ENCODE data around the gene PCIF1.

Gene PCIF1

DNA sequence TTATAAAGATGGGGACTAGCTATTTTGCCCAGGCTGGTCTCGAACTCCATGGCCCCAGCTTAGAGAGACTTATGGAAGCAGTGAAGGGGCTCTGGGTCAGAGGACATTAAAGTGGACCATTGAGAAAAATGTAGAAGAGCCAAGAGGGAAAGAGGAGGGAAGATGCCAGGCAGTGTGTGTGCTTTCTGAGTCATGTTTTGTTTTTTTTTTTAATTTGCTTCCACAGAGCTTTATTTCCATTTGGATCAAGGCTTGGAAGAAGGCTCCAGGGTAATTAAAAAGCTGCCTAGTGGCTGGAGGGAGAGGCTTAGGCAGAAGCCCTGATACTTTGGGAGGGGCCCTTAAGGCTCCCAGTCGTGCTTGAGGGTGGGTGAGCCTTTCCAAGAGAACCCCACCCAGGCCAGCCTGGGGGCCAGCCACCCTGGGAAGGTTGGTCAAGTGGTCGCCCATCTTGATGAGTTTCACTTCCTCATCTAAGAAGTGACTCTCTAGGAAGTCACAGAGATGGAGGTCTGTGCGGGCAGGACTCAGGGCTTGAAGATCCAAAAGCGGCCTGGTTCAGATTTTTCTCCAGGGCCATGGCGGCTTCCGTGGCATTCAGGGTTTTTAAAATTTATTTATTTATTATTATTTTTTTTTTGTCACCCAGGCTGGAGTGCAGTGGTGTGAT is 40.5 kb downstream of the PCIF1 start:
- peak; percentile 69 for DNase-seq (ENCODE audit: low read depth)
- TF ChIP-seq POLR2A (IDR thresholded peaks at IDR 0.05; ENCODE audit: extremely low read depth, insufficient read length) = no peak
- no peak for TF ChIP-seq MAX (IDR thresholded peaks at IDR 0.05; ENCODE audit: low read depth, low read length)
- no peak for TF ChIP-seq MYC (IDR thresholded peaks at IDR 0.05; ENCODE audit: low read depth, low read length)
- no peak for TF ChIP-seq CTCF (IDR thresholded peaks at IDR 0.05; ENCODE audit: low read depth, low read length)
- H3K4me3 ChIP-seq (ENCODE audit: low read depth, low read length) = no peak overlapping the region

DNA sequence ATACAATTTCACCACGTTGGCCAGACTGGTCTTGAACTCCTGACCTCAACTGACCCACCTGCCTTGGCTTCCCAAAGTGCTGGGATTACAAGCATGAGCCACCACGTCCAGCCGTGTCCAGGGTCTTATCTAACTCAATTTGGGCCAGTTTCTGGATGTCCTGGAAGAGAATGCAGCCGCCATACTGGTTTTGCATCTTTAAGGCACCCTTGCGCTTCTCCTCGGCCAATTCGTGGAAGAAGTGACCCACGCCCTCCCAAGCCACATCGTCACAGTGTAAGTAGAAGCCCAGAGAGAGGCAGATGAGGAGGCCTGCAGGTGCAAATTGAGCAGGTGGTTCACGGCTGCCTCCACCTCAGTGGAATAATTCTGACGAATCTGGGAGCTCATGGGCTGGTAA is 41.2 kb downstream of the PCIF1 start:
- no peak overlapping the region for H3K4me3 ChIP-seq (ENCODE audit: low read depth, low read length)
- TF ChIP-seq CTCF (IDR thresholded peaks at IDR 0.05; ENCODE audit: low read depth, low read length) (no peak), POLR2A (IDR thresholded peaks at IDR 0.05; ENCODE audit: extremely low read depth, insufficient read length) (no peak), MAX (IDR thresholded peaks at IDR 0.05; ENCODE audit: low read depth, low read length) (no peak), MYC (IDR thresholded peaks at IDR 0.05; ENCODE audit: low read depth, low read length) (no peak)
- no peak for DNase-seq (ENCODE audit: low read depth)

DNA sequence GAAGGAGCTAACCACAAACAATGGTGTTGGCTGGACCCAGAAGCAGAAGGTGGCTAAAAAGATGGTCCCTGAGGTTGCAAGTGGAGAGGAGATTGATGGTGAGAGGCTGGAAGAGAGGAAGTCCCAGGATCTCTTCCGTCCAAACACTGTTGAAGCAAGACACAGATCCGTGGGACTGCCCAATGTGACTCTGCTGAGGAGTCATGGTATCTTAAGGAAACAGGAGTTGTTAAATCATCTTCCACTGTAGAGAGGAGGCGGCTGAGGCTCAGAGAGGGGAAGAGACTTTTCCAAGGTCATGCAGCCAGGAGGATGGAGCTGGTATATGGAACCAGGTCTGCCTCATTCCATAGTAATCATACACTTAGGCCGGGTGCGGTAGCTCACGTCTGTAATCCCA is 41.6 kb downstream of the PCIF1 start:
- TF ChIP-seq CTCF (IDR thresholded peaks at IDR 0.05; ENCODE audit: low read depth, low read length) = no peak
- TF ChIP-seq MAX (IDR thresholded peaks at IDR 0.05; ENCODE audit: low read depth, low read length) = no peak
- TF ChIP-seq MYC (IDR thresholded peaks at IDR 0.05; ENCODE audit: low read depth, low read length) = no peak
- no peak for TF ChIP-seq POLR2A (IDR thresholded peaks at IDR 0.05; ENCODE audit: extremely low read depth, insufficient read length)
- DNase-seq (ENCODE audit: low read depth) = no peak

GRCh38 chr20:45981261-45981660 is 46.8 kb downstream of the PCIF1 start:
- TF ChIP-seq POLR2A (IDR thresholded peaks at IDR 0.05; ENCODE audit: extremely low read depth, insufficient read length) = no peak
- TF ChIP-seq CTCF (IDR thresholded peaks at IDR 0.05; ENCODE audit: low read depth, low read length) = no peak
- TF ChIP-seq MYC (IDR thresholded peaks at IDR 0.05; ENCODE audit: low read depth, low read length) = no peak
- TF ChIP-seq MAX (IDR thresholded peaks at IDR 0.05; ENCODE audit: low read depth, low read length) = no peak
- H3K4me3 ChIP-seq (ENCODE audit: low read depth, low read length) = no peak overlapping the region
- DNase-seq (ENCODE audit: low read depth) = no peak

More for the DNA sequence above, 41.6 kb downstream of the PCIF1 start:
- no peak overlapping the region for H3K4me3 ChIP-seq (ENCODE audit: low read depth, low read length)

- no peak overlapping the region for H3K4me3 ChIP-seq (ENCODE audit: low read depth, low read length)
- no peak for TF ChIP-seq MAX (IDR thresholded peaks at IDR 0.05; ENCODE audit: low read depth, low read length)
- TF ChIP-seq POLR2A (IDR thresholded peaks at IDR 0.05; ENCODE audit: extremely low read depth, insufficient read length) = no peak
- TF ChIP-seq MYC (IDR thresholded peaks at IDR 0.05; ENCODE audit: low read depth, low read length) = no peak
- TF ChIP-seq CTCF (IDR thresholded peaks at IDR 0.05; ENCODE audit: low read depth, low read length) = no peak
- DNase-seq (ENCODE audit: low read depth) = no peak
Observed at GRCh38 chr20:45983279-45983743, 48.8 kb downstream of the PCIF1 start.

Data from NB4 (cell line).